RPMI8226 (cell line): ENCODE results near the gene OR4E2.
"Not testable (repeated sequence)": the region's sequence is repeated elsewhere in the genome, so short reads cannot be mapped to it uniquely, and the experiment has no call there.

Experiments used
- DNase-seq: peaks from one replicate; pipeline ENCODE4 v3.0.0-alpha.2; 2015

The OR4E2 gene

DNA sequence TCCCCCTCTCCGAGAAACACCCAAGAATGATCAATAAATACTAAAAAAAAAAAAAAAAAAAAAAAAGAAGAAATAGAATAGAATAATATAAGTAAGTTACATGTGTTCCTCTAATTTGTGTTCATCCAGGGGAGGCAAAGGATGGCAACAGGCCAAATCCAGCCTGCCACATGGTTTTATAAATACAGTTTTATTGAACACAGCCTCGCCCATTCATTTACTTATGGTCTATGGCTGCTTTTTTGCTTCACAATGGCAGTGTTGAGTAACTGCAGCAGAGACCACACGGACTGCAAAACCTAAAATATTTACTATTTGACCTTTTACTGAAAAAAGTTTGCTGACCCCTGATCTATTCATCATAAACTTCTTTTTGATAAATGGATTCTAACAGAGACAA lies 44.9 kb downstream of the OR4E2 start:
- not testable (repeated sequence) for DNase-seq

DNA sequence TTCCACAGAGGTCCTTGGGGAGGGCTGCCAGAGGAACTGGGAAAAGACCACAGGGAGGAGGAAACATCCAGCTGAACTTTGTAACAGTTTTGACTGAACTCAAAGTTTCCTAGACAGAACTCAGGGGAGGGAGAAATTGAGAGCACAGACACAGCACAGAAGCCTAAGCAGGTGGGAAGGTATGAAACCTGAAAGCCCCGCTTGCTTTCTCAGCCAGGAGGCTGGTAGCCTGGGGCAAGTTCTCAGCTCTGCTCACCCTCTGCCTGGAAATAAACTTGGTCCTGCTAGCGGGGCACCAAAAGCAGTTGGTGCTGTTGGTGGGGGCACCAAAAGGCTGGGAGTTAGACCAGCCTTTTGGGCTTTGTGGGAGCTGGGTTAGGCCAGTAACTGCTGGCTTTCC lies 45.9 kb downstream of the OR4E2 start:
- DNase-seq = no peak

DNA sequence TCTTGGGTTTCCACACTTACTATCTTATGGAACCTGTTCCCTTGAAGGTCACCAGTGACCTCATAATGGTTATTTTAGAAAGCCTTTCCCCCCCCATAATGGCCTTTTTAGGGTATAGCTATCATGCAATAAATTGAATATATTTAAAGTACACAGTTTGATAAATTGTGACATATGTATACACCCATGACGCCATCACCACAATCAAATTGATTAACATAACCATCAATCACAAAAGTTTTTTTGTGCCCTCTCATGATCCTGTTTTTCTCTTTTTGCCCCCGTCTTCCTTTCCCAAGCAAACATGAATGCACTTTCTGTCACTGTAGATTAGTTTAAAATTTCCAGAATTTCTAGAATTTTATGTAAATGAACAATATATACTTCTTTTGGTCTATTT lies 48.7 kb downstream of the OR4E2 start:
- DNase-seq = no peak

DNA sequence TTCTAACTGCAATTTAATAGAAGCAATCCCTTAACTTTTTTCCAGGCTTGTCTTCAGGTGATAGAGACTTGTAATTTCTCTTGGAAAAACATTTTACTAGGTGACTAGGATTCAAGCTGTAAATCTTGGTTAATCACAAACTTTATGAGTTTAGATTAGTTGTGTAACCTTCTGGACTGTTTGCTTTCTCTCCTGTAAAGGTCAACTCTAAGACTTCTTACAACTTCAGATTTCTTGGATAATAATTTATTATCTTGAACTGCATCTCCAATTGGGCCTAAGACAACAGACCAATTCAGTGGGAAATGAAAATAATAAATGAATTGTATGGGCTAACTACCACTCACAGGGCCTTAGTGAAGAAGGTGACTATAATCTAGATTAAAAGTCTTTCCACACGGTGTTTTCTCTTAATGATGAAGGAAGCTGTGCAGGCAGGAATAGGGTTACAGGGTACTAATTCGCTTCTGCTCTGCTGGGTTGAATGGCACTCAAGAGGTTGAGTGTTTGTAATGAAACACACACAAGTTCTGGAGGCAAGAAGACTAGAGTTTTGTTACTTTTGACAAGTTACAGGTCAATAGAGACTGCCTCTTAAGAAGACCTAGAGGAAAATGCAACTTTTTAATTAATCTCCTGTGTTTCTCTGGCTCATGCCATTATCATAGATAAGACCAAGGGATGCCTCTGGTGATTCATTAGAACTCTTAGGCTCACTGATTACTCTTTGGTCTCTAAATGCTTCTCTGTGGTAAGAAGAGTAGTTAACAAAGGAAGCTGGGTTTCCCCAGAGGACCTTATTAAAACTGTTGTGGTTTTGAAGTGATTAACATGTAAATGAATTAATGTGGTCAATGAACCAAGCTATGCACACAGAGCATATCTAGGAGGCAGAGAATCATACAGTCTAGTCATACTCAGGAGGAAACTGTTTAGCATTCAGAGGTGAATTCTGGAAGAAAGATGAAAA lies 50.0 kb downstream of the OR4E2 start:
- DNase-seq = no peak

DNA sequence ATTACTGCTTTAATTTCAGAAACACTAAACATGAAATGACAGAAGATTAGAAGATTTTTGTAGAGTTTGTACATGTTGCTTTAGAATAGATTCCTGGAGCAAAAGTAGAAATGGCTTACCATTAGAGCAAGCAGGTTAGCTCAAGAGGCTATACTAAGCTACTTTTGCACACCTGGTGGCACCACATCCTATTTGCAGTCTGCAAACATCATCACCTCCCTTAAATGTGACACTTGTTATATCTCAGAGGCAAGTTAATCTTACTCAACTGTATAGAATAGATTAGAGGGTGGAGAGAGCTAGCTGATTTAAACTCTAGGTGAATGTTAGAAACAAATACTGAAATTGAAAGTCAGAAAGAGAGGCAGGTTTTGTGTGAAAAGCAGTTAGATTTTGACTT lies 50.7 kb downstream of the OR4E2 start:
- no peak for DNase-seq

DNA sequence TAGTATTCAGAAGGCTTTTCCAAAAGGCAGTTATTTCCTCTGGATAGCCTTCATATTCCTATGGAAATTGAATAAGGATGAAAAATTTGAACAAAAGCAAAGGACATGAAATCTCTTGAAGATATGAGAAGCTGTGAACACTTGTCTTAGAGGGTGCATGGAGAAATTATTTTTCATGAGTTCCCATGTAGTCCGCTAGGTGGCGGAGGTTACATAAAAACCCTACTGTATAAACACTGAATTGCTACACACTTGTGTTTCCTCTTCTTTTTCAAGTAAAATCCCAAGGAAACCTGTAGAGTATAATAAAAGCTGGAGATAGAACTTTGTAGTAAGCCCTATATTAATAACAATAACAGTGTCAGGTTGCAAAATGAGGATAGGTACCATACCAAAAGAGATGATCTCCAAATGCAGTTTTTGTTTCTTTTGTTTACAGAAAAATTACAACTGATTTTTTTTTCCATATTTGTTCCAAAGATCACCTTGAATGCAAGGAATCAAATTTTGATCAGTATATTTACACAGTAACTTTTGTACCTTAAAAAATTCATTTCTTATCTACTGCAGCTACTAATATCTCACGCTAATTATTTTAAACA lies 57.8 kb downstream of the OR4E2 start:
- DNase-seq = peak; percentile 36

DNA sequence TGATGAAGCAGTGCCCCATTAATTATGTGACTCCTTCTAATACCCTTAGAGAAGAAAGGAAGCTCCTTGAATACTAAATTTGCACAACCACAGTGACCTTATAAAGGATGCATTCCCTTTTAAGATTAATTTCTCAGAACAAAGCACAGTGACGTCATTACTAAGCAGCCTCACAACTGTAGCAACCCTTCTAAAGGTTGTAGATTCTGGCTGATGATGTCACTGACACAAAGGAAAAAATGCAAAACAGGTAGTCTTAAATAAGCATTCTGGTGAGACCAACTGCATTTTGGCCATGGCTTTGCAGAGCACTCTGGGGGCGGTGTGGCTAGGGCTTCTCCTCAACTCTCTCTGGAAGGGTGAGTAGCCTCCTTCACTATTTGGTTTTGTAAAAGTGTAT lies 58.4 kb downstream of the OR4E2 start:
- DNase-seq = no peak

DNA sequence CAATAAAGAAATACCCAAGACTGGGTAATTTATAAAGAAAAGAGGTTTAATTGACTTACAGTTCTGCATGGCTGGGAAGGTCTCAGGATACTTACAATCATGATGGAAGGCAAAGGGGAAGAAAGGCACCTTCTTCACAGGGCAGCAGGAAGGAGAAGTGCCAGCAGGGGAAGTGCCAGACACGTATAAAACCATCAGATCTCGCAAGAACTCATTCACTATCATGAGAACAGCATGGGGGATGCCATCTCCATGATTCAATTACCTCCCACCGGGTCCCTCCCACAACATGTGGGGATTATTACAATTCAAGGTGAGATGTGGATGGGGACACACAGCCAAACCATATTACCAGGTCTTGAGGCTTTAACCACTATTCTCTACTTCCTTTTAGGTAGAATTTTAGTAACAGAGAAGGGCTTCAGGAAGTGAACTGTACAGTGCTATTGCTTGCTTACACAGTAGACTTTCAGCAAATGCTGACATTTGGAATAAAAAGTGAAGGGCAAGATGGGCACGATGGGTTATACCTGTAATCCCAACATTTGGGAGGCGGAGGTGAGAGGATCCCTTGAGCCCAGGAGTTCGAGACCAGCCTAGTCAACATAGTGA lies 60.8 kb downstream of the OR4E2 start:
- DNase-seq = no peak
